Embryonic facial prominence (tissue), 1 donor: ENCODE measurements around the gene MAST2.
"Not testable (repeated sequence)": the region's sequence is repeated elsewhere in the genome, so short reads cannot be mapped to it uniquely, and the experiment has no call there.

Experiments
- DNase-seq: peaks from one replicate; pipeline ENCODE4 v3.0.0-alpha.2; 2016; ENCODE audit errors: extremely low spot score

The MAST2 gene

GRCh38 chr1:46020010-46020409 lies 216.6 kb downstream of the MAST2 start:
- DNase-seq, result no peak

DNA sequence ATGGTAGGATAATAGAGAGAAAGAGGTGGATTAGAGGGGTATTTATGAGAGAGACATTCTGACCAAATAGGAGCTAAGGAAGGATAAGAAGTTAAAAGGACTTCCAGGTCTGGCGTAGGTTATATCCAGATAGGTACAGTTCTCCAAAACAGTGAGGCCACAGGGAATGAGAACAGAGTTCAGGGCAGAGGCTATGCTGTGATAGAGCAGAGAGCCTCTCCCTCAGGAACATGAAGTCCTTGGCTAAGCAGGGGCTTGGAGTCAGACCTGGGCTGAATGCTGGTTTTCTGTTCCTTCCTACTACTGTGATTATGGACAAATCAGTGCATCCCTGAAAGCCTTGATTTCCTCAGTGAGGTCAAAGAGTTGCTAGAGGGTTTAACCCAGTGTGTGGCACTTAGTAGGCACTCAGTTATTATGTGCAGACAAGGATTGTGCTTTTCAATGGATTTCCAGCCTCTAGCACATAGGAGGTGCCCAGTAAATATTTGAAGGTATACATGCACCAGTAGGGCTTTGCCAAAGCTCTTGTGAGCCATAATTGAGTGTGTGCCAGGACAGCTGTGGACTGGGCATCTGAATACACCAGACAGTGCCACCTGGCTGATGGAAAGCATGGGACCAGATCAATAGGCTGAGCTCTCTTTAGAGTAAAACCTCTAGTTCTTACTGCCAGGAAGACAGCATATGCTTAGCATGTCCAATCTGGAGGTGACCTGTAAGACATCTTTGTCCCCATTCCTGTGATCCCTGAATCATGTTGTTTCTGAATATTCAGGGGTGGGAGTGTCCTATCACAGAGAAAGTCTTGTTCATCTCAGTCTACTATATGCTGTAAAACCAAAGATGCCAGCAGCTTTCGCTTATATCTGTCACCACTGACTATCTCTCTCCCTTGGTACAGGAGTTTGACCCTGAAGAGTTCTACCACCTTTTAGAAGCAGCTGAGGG lies 217.9 kb downstream of the MAST2 start:
- DNase-seq, result no peak

DNA sequence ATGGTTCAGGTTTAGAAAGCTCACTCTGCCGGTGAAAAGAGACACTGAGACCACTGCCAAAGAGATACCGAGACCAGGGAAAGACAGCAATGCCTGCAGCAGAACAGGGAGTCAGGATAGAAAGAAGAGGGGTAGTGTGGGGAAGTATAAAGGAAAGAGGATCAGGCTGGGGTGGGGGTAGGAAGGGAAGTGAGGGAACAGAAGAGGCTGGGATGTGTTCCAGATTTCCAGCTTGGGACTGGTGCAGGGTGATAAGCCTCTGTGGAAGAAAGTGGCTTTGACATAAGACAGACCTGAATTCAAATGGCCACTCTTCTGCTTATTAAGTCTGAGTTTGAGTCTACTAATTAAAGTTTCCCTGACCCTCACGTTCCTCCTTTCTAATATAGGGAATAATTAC lies 223.1 kb downstream of the MAST2 start:
- DNase-seq, result no peak

- DNase-seq, result no peak
Measured at GRCh38 chr1:46027788-46028573, 224.6 kb downstream of the MAST2 start.

DNA sequence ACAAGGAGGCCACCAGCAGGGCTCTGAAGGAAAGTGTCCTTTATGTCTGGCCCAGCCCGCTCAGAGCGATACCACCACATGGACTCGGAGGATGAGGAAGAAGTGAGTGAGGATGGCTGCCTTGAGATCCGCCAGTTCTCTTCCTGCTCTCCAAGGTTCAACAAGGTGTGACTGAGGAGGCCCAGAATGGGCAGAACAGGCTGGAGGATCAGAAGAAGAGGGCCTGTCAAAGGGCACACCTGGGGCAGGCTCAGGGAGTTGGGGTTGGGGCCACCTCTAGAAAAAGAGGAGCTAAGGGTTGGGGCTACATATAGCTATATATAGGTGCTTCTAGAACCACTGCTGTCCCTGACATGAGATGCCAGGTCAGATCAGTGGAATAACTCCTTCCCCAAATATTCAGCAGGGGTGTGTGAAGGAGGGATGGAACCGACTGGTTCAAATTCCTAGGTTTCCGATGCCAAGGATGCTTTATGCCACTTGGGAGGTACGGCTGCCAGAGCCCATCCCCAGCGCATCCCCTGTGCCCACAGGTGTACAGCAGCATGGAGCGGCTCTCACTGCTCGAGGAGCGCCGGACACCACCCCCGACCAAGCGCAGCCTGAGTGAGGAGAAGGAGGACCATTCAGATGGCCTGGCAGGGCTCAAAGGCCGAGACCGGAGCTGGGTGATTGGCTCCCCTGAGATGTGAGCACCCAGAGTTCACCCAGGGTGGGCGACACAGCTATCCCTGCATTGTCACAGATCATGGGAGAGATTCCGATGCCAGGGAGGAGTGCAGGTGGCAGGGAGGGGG lies 226.9 kb downstream of the MAST2 start:
- no peak for DNase-seq

GRCh38 chr1:46030876-46031660 lies 227.7 kb downstream of the MAST2 start:
- DNase-seq, result no peak

DNA sequence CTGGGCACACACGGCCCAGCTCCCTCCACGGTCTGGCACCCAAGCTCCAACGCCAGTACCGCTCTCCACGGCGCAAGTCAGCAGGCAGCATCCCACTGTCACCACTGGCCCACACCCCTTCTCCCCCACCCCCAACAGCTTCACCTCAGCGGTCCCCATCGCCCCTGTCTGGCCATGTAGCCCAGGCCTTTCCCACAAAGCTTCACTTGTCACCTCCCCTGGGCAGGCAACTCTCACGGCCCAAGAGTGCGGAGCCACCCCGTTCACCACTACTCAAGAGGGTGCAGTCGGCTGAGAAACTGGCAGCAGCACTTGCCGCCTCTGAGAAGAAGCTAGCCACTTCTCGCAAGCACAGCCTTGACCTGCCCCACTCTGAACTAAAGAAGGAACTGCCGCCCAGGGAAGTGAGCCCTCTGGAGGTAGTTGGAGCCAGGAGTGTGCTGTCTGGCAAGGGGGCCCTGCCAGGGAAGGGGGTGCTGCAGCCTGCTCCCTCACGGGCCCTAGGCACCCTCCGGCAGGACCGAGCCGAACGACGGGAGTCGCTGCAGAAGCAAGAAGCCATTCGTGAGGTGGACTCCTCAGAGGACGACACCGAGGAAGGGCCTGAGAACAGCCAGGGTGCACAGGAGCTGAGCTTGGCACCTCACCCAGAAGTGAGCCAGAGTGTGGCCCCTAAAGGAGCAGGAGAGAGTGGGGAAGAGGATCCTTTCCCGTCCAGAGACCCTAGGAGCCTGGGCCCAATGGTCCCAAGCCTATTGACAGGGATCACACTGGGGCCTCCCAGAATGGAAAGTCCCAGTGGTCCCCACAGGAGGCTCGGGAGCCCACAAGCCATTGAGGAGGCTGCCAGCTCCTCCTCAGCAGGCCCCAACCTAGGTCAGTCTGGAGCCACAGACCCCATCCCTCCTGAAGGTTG lies 231.4 kb downstream of the MAST2 start:
- no peak for DNase-seq

DNA sequence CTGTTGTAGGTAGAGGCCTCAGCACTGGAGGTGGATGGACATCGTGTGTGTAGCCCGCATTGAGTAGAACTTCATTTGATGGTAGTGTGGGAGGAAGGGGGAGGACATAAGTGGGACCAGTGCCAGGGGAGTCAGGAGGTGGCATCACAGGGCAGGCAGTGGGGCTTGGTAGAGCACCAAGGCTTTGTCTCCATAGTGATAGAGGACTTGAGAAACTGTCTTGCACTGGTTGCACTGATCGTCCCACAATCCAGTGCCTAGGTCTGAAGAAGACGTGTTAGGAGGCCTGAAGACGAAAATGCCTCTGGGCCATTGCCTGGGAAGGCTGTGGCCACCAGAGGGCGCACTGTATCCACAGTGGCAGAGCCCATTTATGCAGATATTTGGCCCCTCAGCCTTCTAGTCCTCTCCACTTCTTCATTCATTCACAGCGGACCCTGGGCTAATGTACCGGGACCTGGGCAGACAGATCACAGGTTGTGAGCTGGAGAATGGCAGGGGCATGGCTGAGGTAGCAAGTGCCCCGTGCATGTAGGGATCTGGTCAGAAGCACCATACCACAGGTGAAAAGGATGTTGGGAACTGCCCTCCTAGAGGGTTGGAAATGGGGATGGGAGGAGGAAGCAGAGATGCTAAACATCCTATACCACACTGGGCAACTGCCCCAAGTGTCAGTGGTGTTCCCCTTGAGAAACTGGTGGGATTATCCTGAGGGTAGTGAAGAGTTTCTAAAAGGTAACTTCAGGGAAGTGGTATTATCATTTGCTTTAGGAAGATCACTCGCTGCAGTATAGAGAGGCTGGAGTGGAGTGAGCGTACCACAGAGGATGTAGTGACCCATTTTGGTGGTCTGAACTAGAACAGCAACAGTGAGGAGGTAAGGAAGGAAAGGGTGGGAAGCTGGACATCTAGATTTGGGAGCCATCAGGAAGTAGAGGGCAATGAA lies 233.8 kb downstream of the MAST2 start:
- DNase-seq, result peak; percentile 14

DNA sequence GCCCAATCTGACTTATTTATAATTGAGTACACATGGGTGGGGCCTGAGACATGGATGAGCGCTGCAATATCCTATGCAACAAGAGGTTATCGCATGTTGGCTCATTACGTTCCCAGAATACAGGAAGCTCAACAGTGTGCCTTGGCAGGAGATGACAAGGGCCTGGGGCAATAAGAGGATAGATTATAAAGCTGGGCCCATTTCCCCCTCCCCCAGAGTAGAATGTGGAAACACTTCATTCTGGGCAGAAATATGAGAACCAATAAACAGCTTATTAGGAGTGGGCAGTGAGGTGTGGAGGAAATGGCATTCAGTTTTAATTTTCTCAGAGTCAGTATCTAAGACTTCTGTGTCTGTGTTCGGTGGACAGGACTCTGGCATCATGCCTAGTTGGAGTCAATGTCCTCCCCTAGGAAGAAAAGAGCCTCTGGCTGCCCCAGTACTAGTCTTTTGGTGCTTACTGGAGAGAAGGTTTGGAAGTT lies 236.2 kb downstream of the MAST2 start:
- DNase-seq, result no peak

- no peak for DNase-seq
Measured at GRCh38 chr1:46041551-46041950, 238.1 kb downstream of the MAST2 start.

GRCh38 chr1:46041974-46042373 lies 238.6 kb downstream of the MAST2 start:
- DNase-seq, result no peak

DNA sequence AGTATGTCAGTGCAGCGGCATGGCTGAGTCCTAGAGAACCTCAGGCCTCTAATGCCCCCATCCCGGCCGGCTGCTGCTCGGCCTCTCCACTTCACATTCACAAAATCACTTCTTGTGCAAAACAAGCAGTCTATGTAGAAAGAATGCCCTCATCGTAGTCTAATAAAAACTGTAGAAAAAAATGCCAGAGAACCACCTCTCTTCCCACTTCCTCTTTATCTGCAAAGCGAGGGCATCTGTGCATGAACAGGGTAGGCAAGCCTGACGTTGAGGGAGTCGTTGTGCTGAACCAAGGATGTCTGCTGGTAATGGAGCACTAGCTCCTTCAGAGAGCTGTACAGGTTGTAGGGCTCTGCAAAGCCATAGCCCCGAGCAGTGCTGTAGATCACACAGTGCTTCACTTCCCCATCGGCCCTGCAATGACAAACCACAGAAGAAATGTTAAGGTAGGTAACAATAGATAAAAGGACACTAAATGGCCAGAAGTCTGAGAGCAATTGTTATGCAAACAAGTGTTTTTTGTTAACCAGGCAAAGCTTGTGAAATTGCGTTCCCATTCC lies 240.1 kb downstream of the MAST2 start:
- DNase-seq, result no peak

DNA sequence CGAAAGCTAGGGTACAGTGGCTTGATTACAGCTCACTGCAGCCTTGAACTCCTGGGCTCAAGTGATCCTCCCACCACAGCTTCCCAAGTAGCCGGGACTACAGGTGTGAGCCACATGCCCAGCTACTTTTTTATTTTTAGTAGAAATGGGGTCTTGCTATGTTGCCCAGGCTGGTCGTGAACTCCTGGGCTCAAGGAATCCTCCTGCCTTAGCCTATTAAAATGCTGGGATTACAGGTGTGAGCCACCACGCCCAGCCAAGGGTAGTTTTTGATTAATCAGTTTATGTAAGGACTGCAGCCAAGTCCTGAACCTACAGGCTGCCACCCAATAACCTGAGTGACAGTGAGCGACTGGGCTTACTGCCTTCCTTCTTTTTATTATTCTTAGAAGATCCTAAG lies 240.7 kb downstream of the MAST2 start:
- DNase-seq, result no peak

DNA sequence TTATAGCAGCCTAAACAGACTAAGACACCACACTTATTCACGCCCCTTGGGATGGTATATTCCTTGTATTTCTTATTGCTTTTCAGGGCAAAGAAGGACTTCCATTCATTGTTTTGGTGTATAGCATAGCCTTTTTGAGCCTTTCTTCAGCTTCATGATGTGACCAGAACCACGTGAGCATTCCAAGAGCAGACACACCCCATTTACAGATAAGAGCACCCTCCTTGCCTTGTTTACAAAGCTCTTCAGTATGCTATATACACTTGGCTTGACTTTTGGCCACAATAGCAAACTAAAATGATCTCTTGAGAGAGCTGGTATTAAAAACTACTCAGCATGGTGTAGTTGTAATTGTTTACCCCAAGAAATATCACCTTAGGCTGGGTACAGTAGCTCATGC lies 250.3 kb downstream of the MAST2 start:
- DNase-seq, result no peak

GRCh38 chr1:46056325-46056724 lies 252.9 kb downstream of the MAST2 start:
- no peak for DNase-seq

GRCh38 chr1:46057215-46057614 lies 253.8 kb downstream of the MAST2 start:
- DNase-seq, result not testable (repeated sequence)

- no peak for DNase-seq
Measured at GRCh38 chr1:46057781-46058180, 254.4 kb downstream of the MAST2 start.

- no peak for DNase-seq
Measured at GRCh38 chr1:46058936-46059335, 255.5 kb downstream of the MAST2 start.

DNA sequence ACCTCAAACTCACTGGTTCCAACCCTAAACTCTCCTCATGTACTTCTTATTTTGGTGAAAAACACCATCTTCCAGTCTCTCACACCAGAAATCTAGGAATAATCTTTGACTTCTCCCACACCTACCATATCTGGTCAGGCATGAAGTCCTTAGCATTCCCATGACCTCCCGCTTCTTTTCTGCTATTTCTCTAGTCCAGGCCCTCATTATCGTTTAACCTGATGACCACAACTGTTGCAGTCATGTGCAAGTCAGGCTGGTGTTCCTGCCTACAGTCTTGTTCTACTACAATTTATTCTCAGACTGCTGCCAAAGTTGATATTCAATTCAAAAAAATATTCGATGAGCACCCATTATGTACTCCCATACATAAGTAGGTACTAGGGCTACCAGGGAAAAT lies 257.7 kb downstream of the MAST2 start:
- no peak for DNase-seq
